NCI-H526 (cell line): ENCODE results near the gene DYNC2I2.
A peak's percentile ranks its signal among the peaks of the same experiment; 100 is the strongest.
"Not testable (repeated sequence)": the region's sequence is repeated elsewhere in the genome, so short reads cannot be mapped to it uniquely, and the experiment has no call there.

ENCODE experiments used
- DNase-seq, 2 experiments: peaks; one replicate each; lab custom pipeline; 2025; lab: John Stamatoyannopoulos, UW

The DYNC2I2 gene

DNA sequence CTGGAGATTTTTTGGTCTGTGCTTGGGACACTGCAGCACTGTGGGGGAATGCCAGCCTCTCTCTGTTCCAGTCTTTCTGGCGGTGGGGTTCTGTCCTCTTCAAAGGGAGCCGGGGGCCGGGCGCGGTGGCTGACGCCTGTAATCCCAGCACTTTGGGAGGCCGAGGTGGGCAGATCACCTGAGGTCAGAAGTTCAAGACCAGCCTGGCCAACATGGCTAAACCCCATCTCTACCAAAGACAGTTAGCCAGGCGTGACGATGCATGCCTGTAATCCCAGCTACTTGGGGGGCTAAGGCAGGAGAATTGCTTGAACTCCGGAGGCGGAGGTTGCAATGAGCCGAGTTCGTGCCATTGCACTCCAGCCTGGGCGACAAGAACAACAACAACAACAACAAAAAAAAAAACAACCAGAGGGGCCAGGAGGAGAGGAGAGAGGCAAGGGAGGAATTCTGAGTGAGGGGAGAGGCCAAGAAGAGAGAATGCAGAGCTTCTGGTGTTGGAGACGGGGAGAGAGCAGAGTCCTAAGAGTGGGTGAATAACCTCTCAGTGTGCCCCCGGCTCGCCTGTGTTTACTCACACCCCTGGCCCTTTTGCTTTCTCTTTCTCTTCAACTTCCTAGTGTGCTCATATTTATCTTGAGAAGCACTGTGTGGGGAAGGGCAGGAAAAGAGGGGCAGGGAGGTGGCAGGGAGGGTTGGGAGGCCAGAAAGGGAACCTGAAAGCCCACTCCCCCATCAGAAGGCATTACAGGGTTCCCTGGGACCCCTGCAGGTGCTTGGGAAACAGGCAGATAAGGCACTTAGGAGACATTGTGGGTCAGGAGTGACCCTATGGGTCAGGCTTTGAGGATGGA, 29.2 kb upstream of the DYNC2I2 start:
- no peak for DNase-seq

GRCh38 chr9:128684325-128685199, 27.9 kb upstream of the DYNC2I2 start:
- DNase-seq: peak; percentile 71 to 85

- DNase-seq: no peak
Observed at GRCh38 chr9:128684065-128684324, 27.3 kb upstream of the DYNC2I2 start.

DNA sequence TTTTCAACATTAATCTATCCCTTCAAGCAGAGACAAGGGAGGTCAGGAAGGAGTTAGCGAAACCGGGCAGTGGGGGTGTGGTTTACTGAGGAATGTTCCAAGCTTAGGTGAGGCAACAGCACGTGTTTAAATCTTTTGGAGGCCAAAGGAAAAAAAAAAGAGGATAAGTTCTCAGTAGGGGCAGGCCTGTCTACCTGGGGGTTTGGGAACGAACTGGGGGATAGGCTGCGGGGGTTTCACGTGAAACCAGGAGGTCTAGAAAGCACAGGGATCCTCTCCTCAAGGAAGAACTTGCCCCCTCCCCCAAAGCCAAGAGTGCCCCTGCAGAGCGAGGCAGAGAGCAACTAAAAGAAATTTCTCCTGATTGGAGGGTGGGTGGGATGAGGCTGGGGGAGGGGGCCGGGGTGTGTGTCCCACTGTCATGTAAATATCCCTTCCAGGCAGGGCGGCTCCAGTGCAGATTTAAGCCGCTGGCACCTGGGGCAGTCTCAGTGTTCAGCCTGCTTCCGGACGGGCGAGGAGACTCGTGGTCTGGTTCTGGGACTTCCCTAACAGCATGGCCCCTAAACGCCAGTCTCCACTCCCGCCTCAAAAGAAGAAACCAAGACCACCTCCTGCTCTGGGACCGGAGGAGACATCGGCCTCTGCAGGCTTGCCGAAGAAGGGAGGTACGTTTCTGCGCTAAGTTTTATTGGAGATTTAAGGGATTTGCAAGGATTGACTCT, 26.9 kb upstream of the DYNC2I2 start:
- peak; percentile 34 to 56 for DNase-seq

DNA sequence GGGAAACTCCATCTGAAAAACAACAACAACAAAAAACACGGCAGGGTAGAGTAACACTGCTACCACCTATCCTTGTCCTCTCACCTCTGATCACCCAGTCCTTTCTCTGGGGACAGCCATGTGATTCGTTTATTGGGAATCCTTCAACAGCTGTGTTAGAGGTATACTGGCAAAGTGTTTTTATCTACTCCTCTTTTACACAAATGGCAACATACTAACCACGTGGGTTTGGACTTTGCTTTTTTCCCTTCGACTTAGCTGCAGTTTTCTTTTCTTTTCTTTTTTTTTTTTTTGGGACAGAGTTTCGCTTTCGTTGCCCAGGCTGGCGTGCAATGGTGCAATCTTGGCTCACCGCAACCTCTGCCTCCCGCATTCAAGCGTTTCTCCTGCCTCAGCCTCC, 21.1 kb upstream of the DYNC2I2 start:
- DNase-seq: no peak

DNA sequence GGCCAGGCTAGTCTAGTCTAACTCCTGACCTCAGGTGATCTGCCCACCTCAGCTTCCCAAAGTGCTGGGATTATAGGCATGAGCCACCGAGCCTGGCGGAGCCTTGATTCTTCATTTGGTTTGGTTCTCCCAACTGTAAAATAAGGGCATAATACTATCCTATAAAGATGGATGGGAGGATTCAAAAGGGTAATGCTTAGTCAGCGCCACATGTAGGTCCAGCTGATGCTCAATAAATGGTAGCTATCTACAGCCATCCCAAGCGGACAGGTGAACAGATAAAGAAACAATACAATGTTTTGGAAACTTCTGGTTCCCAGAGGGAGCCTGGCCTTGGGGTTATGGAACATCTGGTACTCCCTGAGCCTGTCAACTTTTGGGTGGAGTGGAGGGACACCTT, 18.7 kb upstream of the DYNC2I2 start:
- DNase-seq: no peak

GRCh38 chr9:128669786-128670185, 13.1 kb upstream of the DYNC2I2 start:
- DNase-seq: no peak

GRCh38 chr9:128666481-128666941, 9.9 kb upstream of the DYNC2I2 start:
- not testable (repeated sequence) for DNase-seq

- no peak for DNase-seq
Observed at GRCh38 chr9:128657796-128658195, 1.1 kb upstream of the DYNC2I2 start.

GRCh38 chr9:128657344-128657704, 677 bp upstream of the DYNC2I2 start:
- DNase-seq: no peak

- DNase-seq: no peak
Observed at GRCh38 chr9:128654481-128654880, 2.2 kb downstream of the DYNC2I2 start.

- no peak for DNase-seq
Observed at GRCh38 chr9:128653908-128654307, 2.7 kb downstream of the DYNC2I2 start.

DNA sequence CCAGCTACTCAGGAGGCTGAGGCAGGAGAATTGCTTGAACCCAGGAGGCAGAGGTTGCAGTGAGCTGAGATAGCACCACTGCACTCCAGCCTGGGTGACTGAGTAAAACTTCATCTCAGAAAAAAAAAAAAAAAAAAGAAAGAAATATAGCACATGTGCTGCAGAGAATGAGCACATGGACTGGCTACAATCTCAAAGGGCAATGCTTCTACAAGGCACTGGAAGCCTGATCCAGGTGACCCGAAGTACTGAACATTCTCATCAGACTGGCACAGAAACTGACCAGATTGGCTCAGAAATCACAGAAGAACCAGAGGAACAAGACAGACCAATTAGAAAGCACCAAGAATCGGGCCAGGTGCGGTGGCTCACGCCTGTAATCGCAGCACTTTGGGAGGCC, 4.8 kb downstream of the DYNC2I2 start:
- no peak for DNase-seq

- DNase-seq: peak in 1 of 2 experiments; percentile 58
Observed at GRCh38 chr9:128648206-128648605, 8.4 kb downstream of the DYNC2I2 start.

- DNase-seq: no peak
Observed at GRCh38 chr9:128643519-128644300, 12.9 kb downstream of the DYNC2I2 start.

GRCh38 chr9:128642675-128643245, 13.9 kb downstream of the DYNC2I2 start:
- DNase-seq: no peak

- DNase-seq: no peak
Observed at GRCh38 chr9:128640603-128641002, 16.0 kb downstream of the DYNC2I2 start.

DNA sequence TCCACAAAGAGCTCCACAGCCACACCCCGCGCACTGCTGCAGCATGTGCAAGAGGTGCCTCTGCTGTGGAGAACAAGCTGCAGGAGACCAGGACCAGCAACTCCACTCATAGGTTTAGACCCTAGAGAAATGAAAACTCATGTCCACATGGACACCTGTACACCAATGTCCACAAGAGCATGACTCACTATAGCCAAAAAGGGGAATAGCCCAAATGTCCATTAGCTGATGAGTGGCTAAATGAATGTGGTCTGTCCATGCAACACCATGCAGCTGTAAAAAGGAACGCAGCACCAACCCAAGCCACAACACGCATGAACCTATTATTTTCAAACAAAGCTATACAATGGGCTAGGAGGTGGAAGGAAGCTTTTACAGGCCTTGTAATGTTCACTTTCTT, 18.1 kb downstream of the DYNC2I2 start:
- no peak for DNase-seq

GRCh38 chr9:128637656-128638055, 19.0 kb downstream of the DYNC2I2 start:
- DNase-seq: no peak

DNA sequence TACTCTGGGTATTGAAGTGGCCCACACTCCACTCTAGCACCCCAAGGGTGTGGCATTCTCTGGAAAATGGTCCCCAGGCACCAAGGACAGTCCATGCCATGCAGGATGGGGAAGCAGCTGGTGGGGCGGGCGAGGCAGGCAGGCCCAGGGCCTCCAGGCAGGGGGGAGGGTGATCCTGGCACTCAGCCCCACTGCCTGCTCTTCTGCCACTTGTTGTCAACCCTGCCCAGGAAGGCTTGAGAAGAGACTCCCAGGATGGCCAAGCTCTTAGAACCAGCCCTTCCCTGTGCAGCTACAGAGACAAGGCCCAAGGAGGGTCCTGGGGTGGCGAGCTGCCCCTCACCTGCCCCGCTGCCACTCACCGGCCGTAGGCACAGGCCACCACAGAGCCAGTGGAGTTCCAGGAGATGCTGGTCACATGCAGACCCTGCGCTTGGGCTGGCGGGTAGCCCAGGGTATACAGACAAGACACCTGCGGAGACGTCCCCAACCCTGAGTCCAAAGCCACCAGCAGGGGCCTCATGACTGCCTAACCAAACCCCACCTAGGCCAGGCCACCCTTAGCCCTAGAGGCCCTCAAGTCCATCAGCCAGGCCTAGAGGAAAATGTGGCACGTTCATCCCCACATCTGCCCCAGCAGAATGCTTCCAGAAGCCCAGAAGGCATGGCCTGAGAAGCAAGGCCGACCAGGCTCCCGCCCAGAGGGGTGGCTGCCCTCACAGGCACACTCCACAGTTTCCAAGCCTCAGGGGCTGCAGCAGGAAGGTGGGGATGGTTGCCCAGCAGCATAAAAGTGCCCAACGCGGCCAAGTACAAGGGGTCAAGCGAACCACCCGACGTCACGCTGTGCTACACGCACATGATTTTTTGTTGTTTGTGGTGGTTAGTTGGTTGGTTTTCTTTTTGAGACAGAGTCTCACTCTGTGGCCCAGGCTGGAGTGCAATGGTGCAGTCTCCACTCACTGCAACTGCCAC, 19.8 kb downstream of the DYNC2I2 start:
- DNase-seq: no peak
